Suprapubic skin (tissue), 4 donors: ENCODE measurements around the gene HBS1L. TPM values are rescaled to one million over a fixed set of nuclear protein-coding genes. Genes with fewer than 3 reads are reported as not detected.

Experiments
- DNase-seq, 2 donors: peaks; one replicate each; pipeline ENCODE4 v3.0.0-alpha.2; 2019; ENCODE audit warnings: low spot score in 2 of 2
- H3K27ac ChIP-seq: fragments of 200-600 bp; sonication (generic); one replicate; pipeline ENCODE4 v1.5.1; 2019
- H3K27me3 ChIP-seq: fragments of 200-600 bp; sonication (generic); one replicate; pipeline ENCODE4 v1.5.1; 2019
- H3K36me3 ChIP-seq: fragments of 200-600 bp; sonication (generic); one replicate; pipeline ENCODE4 v1.5.1; 2019
- H3K4me1 ChIP-seq: fragments of 200-600 bp; sonication (generic); one replicate; pipeline ENCODE4 v1.5.1; 2019
- H3K4me3 ChIP-seq: fragments of 200-600 bp; sonication (generic); one replicate; pipeline ENCODE4 v1.5.1; 2019; ENCODE audit warnings: mild to moderate bottlenecking
- H3K9me3 ChIP-seq: fragments of 200-600 bp; sonication (generic); one replicate; pipeline ENCODE4 v1.5.1; 2019
- EP300 ChIP-seq: sonication (generic); formaldehyde crosslinking; IDR thresholded peaks from one replicate; pipeline ENCODE4 v1.6.1; 2017; ENCODE audit warnings: antibody characterized with exemption
- POLR2A ChIP-seq, 2 donors: fragments of 450-650 bp; IDR thresholded peaks; one replicate each; pipeline ENCODE4 v1.6.1; 2017; ENCODE audit warnings: antibody characterized with exemption in 2 of 2, mild to moderate bottlenecking in 2 of 2, moderate library complexity in 2 of 2
- POLR2AphosphoS5 ChIP-seq, 3 donors: sonication (generic); formaldehyde crosslinking; IDR thresholded peaks; one replicate each; pipeline ENCODE4 v1.6.1; 2017; ENCODE audit warnings: antibody characterized with exemption in 3 of 3
- WGBS: methylation state at CpG from one replicate; pipeline ENCODE4 v1.1.5; 2018; 5-methylcytosine and 5-hydroxymethylcytosine counted together
- total RNA-seq, 4 donors: library from RNA; depleted of rRNA; stranded (reverse); fragments of >200 nt; gene quantifications; one replicate each; pipeline ENCODE4 v1.1.0, GENCODE V29; 2016
- TF ChIP-seq, protein P1 (sequence below), 2 donors: fragments of 200-600 bp in 1 of 2; fragments of 450-650 bp in 1 of 2; sonication (generic) in 1 of 2; IDR thresholded peaks; one replicate each; pipeline ENCODE4 v1.5.1; 2016 to 2019; ENCODE audit warnings: antibody characterized with exemption in 2 of 2, mild to moderate bottlenecking in 1 of 2, moderate library complexity in 1 of 2

Gene HBS1L
- total RNA-seq, 4 donors from 2014 or later: 33.9 to 43.0 (median 36.1) TPM

DNA sequence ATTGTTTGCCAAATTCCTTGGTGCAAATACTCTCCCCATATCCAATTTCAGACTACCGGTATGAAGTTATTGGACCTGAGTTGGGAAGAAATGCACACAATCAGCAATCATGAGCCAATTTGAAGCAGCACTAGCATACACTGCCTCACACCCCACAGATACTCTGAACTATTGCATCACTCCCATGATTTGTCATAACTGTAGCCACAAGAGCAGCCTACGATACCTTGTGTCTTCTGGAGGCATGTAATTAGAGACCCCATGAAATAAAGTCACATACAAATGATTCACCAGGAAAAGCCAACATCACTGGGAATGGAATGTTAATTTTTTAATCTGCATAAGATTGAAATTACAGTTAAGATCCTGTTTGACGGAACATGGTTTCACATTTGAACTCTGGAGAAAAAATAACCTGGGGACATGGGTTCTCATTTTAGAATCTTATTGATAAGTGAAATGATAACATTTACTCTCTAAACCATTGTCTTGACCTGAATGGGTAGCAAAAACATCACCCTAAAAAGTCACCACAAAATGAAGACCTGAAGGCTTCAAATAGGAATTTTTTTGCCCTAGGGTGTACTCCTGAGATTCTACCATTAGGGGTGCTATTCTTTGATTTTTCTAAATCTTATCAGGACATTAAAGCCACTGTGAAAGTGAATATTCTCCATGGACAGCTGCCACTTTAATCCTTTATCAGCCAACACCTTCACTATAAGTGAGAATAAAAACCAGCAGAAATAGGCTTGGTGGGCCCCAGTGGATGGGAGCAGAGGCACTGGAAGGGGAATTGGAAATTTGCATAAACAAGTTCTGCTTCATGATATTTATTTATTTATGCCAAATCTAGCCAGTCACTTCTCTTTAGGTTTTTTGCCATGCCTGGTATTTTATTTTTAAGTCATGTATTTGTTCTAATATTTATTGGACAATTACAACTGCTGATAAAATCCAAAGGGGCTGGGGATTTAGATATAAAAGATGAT, 34.5 kb upstream of the HBS1L start:
- Histone ChIP-seq H3K36me3 (no peaks in the 10 kb centered on the region), H3K4me1 (no peaks in the 10 kb centered on the region), H3K27me3 (no peaks in the 10 kb centered on the region), H3K9me3 (no peaks in the 10 kb centered on the region), H3K27ac (no peak overlapping the region), H3K4me3 (no peak overlapping the region)
- 79% methylated on average over 3 of the region's 3 CpGs for WGBS
- TF ChIP-seq, protein P1, sequence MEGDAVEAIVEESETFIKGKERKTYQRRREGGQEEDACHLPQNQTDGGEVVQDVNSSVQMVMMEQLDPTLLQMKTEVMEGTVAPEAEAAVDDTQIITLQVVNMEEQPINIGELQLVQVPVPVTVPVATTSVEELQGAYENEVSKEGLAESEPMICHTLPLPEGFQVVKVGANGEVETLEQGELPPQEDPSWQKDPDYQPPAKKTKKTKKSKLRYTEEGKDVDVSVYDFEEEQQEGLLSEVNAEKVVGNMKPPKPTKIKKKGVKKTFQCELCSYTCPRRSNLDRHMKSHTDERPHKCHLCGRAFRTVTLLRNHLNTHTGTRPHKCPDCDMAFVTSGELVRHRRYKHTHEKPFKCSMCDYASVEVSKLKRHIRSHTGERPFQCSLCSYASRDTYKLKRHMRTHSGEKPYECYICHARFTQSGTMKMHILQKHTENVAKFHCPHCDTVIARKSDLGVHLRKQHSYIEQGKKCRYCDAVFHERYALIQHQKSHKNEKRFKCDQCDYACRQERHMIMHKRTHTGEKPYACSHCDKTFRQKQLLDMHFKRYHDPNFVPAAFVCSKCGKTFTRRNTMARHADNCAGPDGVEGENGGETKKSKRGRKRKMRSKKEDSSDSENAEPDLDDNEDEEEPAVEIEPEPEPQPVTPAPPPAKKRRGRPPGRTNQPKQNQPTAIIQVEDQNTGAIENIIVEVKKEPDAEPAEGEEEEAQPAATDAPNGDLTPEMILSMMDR (IDR thresholded peaks at IDR 0.05): peak in 1 of 2 donors; percentile 6
- no peak for TF ChIP-seq POLR2A (IDR thresholded peaks at IDR 0.05)
- DNase-seq: no peak

DNA sequence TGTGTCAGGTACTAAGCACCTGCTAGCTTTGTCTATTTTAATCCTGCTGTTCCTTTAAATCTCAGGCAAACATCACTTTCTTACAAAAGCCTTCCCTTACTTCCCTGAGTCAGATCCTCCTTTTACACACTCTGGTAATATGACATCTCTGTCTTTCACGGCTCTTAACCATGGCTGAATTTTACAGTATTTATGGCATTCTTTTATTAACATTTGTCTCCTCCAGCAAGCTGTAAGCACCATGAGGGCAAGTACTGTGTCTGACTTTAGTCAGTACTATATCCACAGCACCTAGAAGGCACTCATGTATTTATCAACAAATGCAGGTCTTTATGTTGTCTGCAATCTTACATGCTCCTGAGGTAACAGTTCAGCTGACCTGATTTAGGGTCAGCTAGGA, 33.7 kb upstream of the HBS1L start:
- Histone ChIP-seq H3K27me3 (no peaks in the 10 kb centered on the region), H3K36me3 (no peaks in the 10 kb centered on the region), H3K27ac (no peak overlapping the region), H3K4me3 (no peak overlapping the region), H3K9me3 (no peaks in the 10 kb centered on the region), H3K4me1 (no peaks in the 10 kb centered on the region)
- no peak for DNase-seq
- WGBS: 65% methylated on average over 1 of the region's 1 CpG
- no peak for TF ChIP-seq EP300
- TF ChIP-seq POLR2AphosphoS5 (IDR thresholded peaks at IDR 0.05): no peak
- TF ChIP-seq, protein P1 (IDR thresholded peaks at IDR 0.05): no peak
- no peak for TF ChIP-seq POLR2A (IDR thresholded peaks at IDR 0.05)

DNA sequence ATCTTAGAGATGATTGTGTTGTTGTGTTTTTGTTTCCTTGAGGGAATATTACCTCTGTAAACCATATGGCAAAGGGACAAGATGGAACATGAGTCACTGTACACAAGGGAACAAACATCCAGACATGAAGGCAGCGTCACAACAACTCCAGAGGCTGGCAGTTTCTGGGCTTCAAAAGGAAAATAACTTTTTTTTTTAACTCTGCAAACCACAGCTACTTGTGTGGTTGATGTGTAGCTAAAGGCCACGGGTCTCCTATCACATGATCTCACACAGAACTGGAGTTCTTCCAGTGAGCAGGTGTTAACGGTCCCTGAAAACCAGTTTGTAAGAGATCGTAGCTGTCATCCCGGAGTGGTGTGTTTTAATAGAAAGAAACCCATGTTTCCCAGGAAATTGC, 33.2 kb upstream of the HBS1L start:
- DNase-seq: no peak
- Histone ChIP-seq H3K27ac (no peak overlapping the region), H3K27me3 (no peaks in the 10 kb centered on the region), H3K36me3 (no peaks in the 10 kb centered on the region), H3K4me1 (no peaks in the 10 kb centered on the region), H3K9me3 (no peaks in the 10 kb centered on the region), H3K4me3 (no peak overlapping the region)
- WGBS: 29% methylated on average over 5 of the region's 5 CpGs
- TF ChIP-seq POLR2A (IDR thresholded peaks at IDR 0.05) (no peak), POLR2AphosphoS5 (IDR thresholded peaks at IDR 0.05) (no peak), EP300 (no peak)
- TF ChIP-seq, protein P1 (IDR thresholded peaks at IDR 0.05): no peak

DNA sequence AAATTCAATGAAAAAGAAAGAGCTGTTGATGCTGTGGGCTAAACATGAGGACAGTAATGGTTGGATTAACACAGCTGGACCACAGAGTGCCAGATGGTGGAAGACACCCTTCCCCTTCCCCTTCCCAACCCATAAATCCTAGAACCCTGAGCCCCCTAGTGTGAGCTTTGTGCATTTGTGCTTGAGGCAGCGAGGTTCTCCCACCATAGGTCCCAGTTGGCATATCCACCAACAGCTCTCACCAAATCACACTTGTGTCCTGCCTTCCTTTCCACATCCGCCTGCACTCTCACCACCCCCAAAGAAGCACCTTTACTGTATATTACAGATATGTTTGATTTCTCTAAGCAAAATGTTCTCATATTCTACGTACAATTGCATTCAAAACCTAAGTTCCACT, 32.8 kb upstream of the HBS1L start:
- WGBS: 71% methylated on average over 3 of the region's 3 CpGs
- Histone ChIP-seq H3K4me3 (no peak overlapping the region), H3K27me3 (no peaks in the 10 kb centered on the region), H3K4me1 (no peaks in the 10 kb centered on the region), H3K27ac (no peak overlapping the region), H3K36me3 (no peaks in the 10 kb centered on the region), H3K9me3 (no peaks in the 10 kb centered on the region)
- DNase-seq: no peak
- TF ChIP-seq EP300: no peak
- TF ChIP-seq, protein P1 (IDR thresholded peaks at IDR 0.05): no peak
- TF ChIP-seq POLR2AphosphoS5 (IDR thresholded peaks at IDR 0.05): no peak
- no peak for TF ChIP-seq POLR2A (IDR thresholded peaks at IDR 0.05)

DNA sequence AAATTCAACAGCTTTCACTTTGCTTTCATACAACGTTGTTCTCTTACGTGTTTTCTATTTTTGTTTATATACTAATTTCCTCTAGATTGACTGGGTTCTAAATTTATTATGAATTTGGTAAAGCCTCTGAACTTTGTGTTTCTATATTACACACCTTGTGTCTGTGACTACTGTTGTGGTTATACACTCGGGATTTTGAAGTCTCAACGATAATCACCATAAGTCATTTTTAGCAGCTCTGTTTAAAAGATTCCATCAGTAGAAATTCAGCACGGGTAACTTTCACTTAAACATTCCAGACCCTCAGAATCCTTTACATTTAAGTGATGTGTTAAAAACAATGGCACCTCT, 31.8 kb upstream of the HBS1L start:
- no peak overlapping the region for H3K4me3 ChIP-seq
- no peaks in the 10 kb centered on the region for H3K9me3 ChIP-seq
- H3K27me3 ChIP-seq: no peaks in the 10 kb centered on the region
- no peak for TF ChIP-seq POLR2AphosphoS5 (IDR thresholded peaks at IDR 0.05)
- TF ChIP-seq, protein P1 (IDR thresholded peaks at IDR 0.05): no peak
- TF ChIP-seq EP300: no peak
- TF ChIP-seq POLR2A (IDR thresholded peaks at IDR 0.05): no peak
- DNase-seq: no peak
- H3K4me1 ChIP-seq: no peaks in the 10 kb centered on the region
- H3K27ac ChIP-seq: no peak overlapping the region
- H3K36me3 ChIP-seq: no peaks in the 10 kb centered on the region
- WGBS: 62% methylated on average over 5 of the region's 5 CpGs
